GM12878 (cell line): Measurements from ENCODE around the gene FRS3. TPM values are rescaled to one million over a fixed set of nuclear protein-coding genes. Genes with fewer than 3 reads are reported as not detected.

ENCODE experiments used
- CREM ChIP-seq: IDR thresholded peaks from 2 replicates; pipeline ENCODE4 v1.6.1; 2014; ENCODE audit warnings: antibody characterized with exemption, low read depth
- FOXM1 ChIP-seq: IDR thresholded peaks from 2 replicates; pipeline ENCODE4 v1.6.1; 2012; ENCODE audit warnings: low read depth, mild to moderate bottlenecking, inconsistent platforms, low read length, moderate library complexity
- MTA3 ChIP-seq: IDR thresholded peaks from 2 replicates; pipeline ENCODE4 v1.6.1; 2012; ENCODE audit warnings: low read length, inconsistent platforms, borderline replicate concordance
- NBN ChIP-seq: fragments of 450-650 bp; IDR thresholded peaks from 2 replicates; pipeline ENCODE4 v1.6.1; 2016
- NKRF ChIP-seq: fragments of 450-650 bp; conservative IDR thresholded peaks from 2 replicates; pipeline ENCODE4 v1.6.1; 2017; ENCODE audit warnings: mild to moderate bottlenecking, moderate library complexity
- NR2C2 ChIP-seq: IDR thresholded peaks from 2 replicates; pipeline ENCODE4 v1.6.1; 2011; ENCODE audit warnings: borderline replicate concordance, low read depth; ENCODE audit not compliant: control insufficient read depth, insufficient read length
- NR2F1 ChIP-seq: fragments of 450-650 bp; conservative IDR thresholded peaks from 2 replicates; pipeline ENCODE4 v1.6.1; 2017; ENCODE audit warnings: mild to moderate bottlenecking
- PKNOX1 ChIP-seq: fragments of 450-650 bp; IDR thresholded peaks from 2 replicates; pipeline ENCODE4 v1.6.1; 2016; ENCODE audit warnings: mild to moderate bottlenecking
- RBBP5 ChIP-seq: fragments of 200-600 bp; sonication (generic); conservative IDR thresholded peaks from 2 replicates; pipeline ENCODE4 v1.6.1; 2016
- RFX5 ChIP-seq: IDR thresholded peaks from 2 replicates; pipeline ENCODE4 v1.6.1; 2011; ENCODE audit warnings: low read depth, low read length, improper control_type of control experiment
- TCF3 ChIP-seq: IDR thresholded peaks from 2 replicates; pipeline ENCODE4 v1.6.1; 2012; ENCODE audit warnings: low read depth, mild to moderate bottlenecking, low read length, borderline replicate concordance; ENCODE audit not compliant: insufficient read depth
- USF1 ChIP-seq: IDR thresholded peaks from 2 replicates; pipeline ENCODE4 v1.6.1; 2011; ENCODE audit warnings: borderline replicate concordance, low read depth, mild to moderate bottlenecking, moderate library complexity, mixed read lengths, low read length; ENCODE audit not compliant: insufficient read depth; ENCODE audit errors: extremely low read length
- ZNF24 ChIP-seq: fragments of 450-650 bp; IDR thresholded peaks from 2 replicates; pipeline ENCODE4 v1.6.1; 2017; ENCODE audit warnings: antibody characterized with exemption, mild to moderate bottlenecking
- ZNF687 ChIP-seq: fragments of 450-650 bp; IDR thresholded peaks from 2 replicates; pipeline ENCODE4 v1.6.1; 2017; ENCODE audit warnings: mild to moderate bottlenecking, moderate library complexity
- polyA plus RNA-seq, 11 experiments: library from polyadenylated mRNA; depleted of rRNA in 4 of 11; unstranded in 6 of 11; stranded (reverse) in 5 of 11; fragments of >200 nt; fragmentation: Nextera tagmentation in 4 of 11; fragmentation: Illumina TruSeq in 1 of 11; extraction: Ambion mirVana in 4 of 11; extraction: Trizol in 1 of 11; gene quantifications; 1 replicate in 1 of 11; 2 replicates in 10 of 11; pipeline versions ENCODE4 v1.2.1 to v1.2.3, GENCODE V29; 2011 to 2016; ENCODE audit warnings: inconsistent platforms in 2 of 11, missing spikeins in 2 of 11, low read depth in 1 of 11
- total RNA-seq, 4 experiments: library from RNA; depleted of rRNA in 3 of 4; stranded (reverse); fragments of >200 nt in 3 of 4; fragmentation: Illumina TruSeq in 1 of 4; extraction: Trizol in 1 of 4; gene quantifications; 2 replicates each; pipeline versions ENCODE4 v1.2.1 to v1.2.3, GENCODE V29; 2013 to 2021
- TF ChIP-seq, protein P1 (sequence below): IDR thresholded peaks from 2 replicates; pipeline ENCODE4 v1.6.1; 2012; ENCODE audit warnings: improper control_type of control experiment, low read depth, low read length; ENCODE audit not compliant: insufficient replicate concordance
- TF ChIP-seq, protein P2 (sequence below): IDR thresholded peaks from 2 replicates; pipeline ENCODE4 v1.6.1; 2011; ENCODE audit warnings: mild to moderate bottlenecking, low read depth, low read length, moderate library complexity; ENCODE audit not compliant: insufficient replicate concordance

FRS3 gene
- total and polyA plus RNA-seq, 10 of the 15 experiments (the other 5 are each of a cell fraction or from before 2014, with no cell fraction given), result 0.05 to 3.4 (median 1.5) TPM

DNA sequence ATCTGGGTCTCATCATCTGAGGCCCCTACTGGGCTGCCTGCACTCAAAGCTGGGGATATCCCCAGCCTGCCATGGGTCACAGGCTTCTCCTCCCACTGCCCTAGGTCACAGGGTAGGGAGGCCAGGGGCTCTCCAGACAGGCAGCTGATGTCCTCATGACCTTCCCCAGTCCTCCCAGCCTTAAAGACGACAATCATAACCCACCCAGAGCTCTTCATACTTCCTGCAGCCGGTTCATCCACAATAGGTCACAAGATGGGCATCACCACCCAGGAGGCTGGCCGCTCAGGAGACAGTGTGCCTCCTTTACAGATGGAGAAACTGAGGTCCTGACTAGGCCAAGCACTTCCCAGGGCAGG is 59.5 kb downstream of the FRS3 start (continued):
- no peak for TF ChIP-seq NKRF
- peak; percentile 96 for TF ChIP-seq NR2F1
- TF ChIP-seq, protein P1, sequence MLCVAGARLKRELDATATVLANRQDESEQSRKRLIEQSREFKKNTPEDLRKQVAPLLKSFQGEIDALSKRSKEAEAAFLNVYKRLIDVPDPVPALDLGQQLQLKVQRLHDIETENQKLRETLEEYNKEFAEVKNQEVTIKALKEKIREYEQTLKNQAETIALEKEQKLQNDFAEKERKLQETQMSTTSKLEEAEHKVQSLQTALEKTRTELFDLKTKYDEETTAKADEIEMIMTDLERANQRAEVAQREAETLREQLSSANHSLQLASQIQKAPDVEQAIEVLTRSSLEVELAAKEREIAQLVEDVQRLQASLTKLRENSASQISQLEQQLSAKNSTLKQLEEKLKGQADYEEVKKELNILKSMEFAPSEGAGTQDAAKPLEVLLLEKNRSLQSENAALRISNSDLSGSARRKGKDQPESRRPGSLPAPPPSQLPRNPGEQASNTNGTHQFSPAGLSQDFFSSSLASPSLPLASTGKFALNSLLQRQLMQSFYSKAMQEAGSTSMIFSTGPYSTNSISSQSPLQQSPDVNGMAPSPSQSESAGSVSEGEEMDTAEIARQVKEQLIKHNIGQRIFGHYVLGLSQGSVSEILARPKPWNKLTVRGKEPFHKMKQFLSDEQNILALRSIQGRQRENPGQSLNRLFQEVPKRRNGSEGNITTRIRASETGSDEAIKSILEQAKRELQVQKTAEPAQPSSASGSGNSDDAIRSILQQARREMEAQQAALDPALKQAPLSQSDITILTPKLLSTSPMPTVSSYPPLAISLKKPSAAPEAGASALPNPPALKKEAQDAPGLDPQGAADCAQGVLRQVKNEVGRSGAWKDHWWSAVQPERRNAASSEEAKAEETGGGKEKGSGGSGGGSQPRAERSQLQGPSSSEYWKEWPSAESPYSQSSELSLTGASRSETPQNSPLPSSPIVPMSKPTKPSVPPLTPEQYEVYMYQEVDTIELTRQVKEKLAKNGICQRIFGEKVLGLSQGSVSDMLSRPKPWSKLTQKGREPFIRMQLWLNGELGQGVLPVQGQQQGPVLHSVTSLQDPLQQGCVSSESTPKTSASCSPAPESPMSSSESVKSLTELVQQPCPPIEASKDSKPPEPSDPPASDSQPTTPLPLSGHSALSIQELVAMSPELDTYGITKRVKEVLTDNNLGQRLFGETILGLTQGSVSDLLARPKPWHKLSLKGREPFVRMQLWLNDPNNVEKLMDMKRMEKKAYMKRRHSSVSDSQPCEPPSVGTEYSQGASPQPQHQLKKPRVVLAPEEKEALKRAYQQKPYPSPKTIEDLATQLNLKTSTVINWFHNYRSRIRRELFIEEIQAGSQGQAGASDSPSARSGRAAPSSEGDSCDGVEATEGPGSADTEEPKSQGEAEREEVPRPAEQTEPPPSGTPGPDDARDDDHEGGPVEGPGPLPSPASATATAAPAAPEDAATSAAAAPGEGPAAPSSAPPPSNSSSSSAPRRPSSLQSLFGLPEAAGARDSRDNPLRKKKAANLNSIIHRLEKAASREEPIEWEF, result no peak
- TF ChIP-seq TCF3, result no peak
- TF ChIP-seq NBN, result 0 out of 2 replicates have a peak, but pooled peaks have one; percentile 16
- TF ChIP-seq, protein P2, sequence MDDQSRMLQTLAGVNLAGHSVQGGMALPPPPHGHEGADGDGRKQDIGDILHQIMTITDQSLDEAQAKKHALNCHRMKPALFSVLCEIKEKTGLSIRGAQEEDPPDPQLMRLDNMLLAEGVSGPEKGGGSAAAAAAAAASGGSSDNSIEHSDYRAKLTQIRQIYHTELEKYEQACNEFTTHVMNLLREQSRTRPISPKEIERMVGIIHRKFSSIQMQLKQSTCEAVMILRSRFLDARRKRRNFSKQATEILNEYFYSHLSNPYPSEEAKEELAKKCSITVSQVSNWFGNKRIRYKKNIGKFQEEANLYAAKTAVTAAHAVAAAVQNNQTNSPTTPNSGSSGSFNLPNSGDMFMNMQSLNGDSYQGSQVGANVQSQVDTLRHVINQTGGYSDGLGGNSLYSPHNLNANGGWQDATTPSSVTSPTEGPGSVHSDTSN, result no peak
- no peak for TF ChIP-seq ZNF24
- TF ChIP-seq ZNF687, result peak; percentile 33; the same call in 1 of the 2 replicates
- TF ChIP-seq CREM, result 0 out of 2 replicates have a peak, but pooled peaks have one; percentile 21
- no peak for TF ChIP-seq FOXM1
- TF ChIP-seq RBBP5, result no peak
- no peak for TF ChIP-seq NR2C2
- TF ChIP-seq RFX5, result no peak
- no peak for TF ChIP-seq MTA3
- TF ChIP-seq PKNOX1, result no peak; the same call in 1 of the 2 replicates
- TF ChIP-seq USF1, result no peak
